ENCODE measurements around the gene REG4.
"Not testable (repeated sequence)": the region's sequence is repeated elsewhere in the genome, so short reads cannot be mapped to it uniquely, and the experiment has no call there.

REG4 gene

GRCh38 chr1:119811387-119811786, at the start of gene REG4:
TSS of gene REG4 (minus strand) at chr1:119811460. CDS start at chr1:119808769, 2,691 bp downstream.
- DNase-seq, result no peak

GRCh38 chr1:119859647-119860046, 48.4 kb upstream of the REG4 start:
- DNase-seq, result no peak

- DNase-seq, result not testable (repeated sequence)
These were observed 47.4 kb upstream of the REG4 start for GRCh38 chr1:119858556-119859214.

- no peak for DNase-seq
These were observed 46.9 kb upstream of the REG4 start for GRCh38 chr1:119858126-119858525.

GRCh38 chr1:119853155-119853554, 41.9 kb upstream of the REG4 start:
- DNase-seq, result no peak

- DNase-seq, result not testable (repeated sequence)
These were observed 32.9 kb upstream of the REG4 start for GRCh38 chr1:119844206-119844605.

- DNase-seq, result no peak
These were observed 30.0 kb upstream of the REG4 start for GRCh38 chr1:119841306-119841705.

- DNase-seq, result no peak
These were observed 29.5 kb upstream of the REG4 start for GRCh38 chr1:119840745-119841144.

- no peak for DNase-seq
These were observed 27.0 kb upstream of the REG4 start for GRCh38 chr1:119838236-119838635.

GRCh38 chr1:119834990-119835389, 23.7 kb upstream of the REG4 start:
- no peak for DNase-seq

- DNase-seq, result no peak
These were observed 19.8 kb upstream of the REG4 start for GRCh38 chr1:119831027-119831426.

- no peak for DNase-seq
These were observed 18.4 kb upstream of the REG4 start for GRCh38 chr1:119829625-119830024.

- DNase-seq, result not testable (repeated sequence)
These were observed 17.7 kb upstream of the REG4 start for GRCh38 chr1:119829006-119829405.

- DNase-seq, result no peak
These were observed 17.0 kb upstream of the REG4 start for GRCh38 chr1:119828266-119828665.

- DNase-seq, result no peak
These were observed 15.8 kb upstream of the REG4 start for GRCh38 chr1:119827010-119827409.

- DNase-seq, result no peak
These were observed 11.1 kb upstream of the REG4 start for GRCh38 chr1:119822406-119822805.

- DNase-seq, result no peak
These were observed 6.9 kb upstream of the REG4 start for GRCh38 chr1:119818181-119818580.

- no peak for DNase-seq
These were observed 5.1 kb upstream of the REG4 start for GRCh38 chr1:119816407-119816806.

GRCh38 chr1:119815928-119816327, 4.7 kb upstream of the REG4 start:
- DNase-seq, result no peak

- no peak for DNase-seq
These were observed 4.1 kb upstream of the REG4 start for GRCh38 chr1:119815361-119815760.

- DNase-seq, result no peak
These were observed 3.0 kb upstream of the REG4 start for GRCh38 chr1:119814288-119814687.

GRCh38 chr1:119811985-119812557, 811 bp upstream of the REG4 start:
- no peak for DNase-seq

GRCh38 chr1:119808972-119809550, 2.2 kb downstream of the REG4 start:
- peak; percentile 60 for DNase-seq

- no peak for DNase-seq
These were observed 2.8 kb downstream of the REG4 start for GRCh38 chr1:119808491-119808890.

- no peak for DNase-seq
These were observed 4.8 kb downstream of the REG4 start for GRCh38 chr1:119806489-119806888.
